ENCODE results near the gene SHC4.
"Not testable (repeated sequence)": the region's sequence is repeated elsewhere in the genome, so short reads cannot be mapped to it uniquely, and the experiment has no call there.

Gene SHC4

GRCh38 chr15:48796521-48796920 is 167.2 kb downstream of the SHC4 start:
- DNase-seq (ENCODE audit: low read depth) = no peak

GRCh38 chr15:48795901-48796300 is 167.8 kb downstream of the SHC4 start:
- no peak for DNase-seq (ENCODE audit: low read depth)

- DNase-seq (ENCODE audit: low read depth) = no peak
These were observed 169.0 kb downstream of the SHC4 start for GRCh38 chr15:48794697-48795134.

GRCh38 chr15:48792408-48792807 is 171.3 kb downstream of the SHC4 start:
- DNase-seq (ENCODE audit: low read depth) = no peak

- not testable (repeated sequence) for DNase-seq (ENCODE audit: low read depth)
These were observed 173.1 kb downstream of the SHC4 start for GRCh38 chr15:48790466-48791115.

GRCh38 chr15:48785712-48786111 is 178.0 kb downstream of the SHC4 start:
- no peak for DNase-seq (ENCODE audit: low read depth)

- DNase-seq (ENCODE audit: low read depth) = no peak
These were observed 178.5 kb downstream of the SHC4 start for GRCh38 chr15:48785195-48785594.

GRCh38 chr15:48784756-48785155 is 179.0 kb downstream of the SHC4 start:
- DNase-seq (ENCODE audit: low read depth) = no peak

- DNase-seq (ENCODE audit: low read depth) = no peak
These were observed 180.8 kb downstream of the SHC4 start for GRCh38 chr15:48782911-48783310.

- DNase-seq (ENCODE audit: low read depth) = no peak
These were observed 182.1 kb downstream of the SHC4 start for GRCh38 chr15:48781481-48782081.

- DNase-seq (ENCODE audit: low read depth) = no peak
These were observed 182.7 kb downstream of the SHC4 start for GRCh38 chr15:48781017-48781416.

GRCh38 chr15:48778331-48778730 is 185.4 kb downstream of the SHC4 start:
- no peak for DNase-seq (ENCODE audit: low read depth)

- DNase-seq (ENCODE audit: low read depth) = no peak
These were observed 185.9 kb downstream of the SHC4 start for GRCh38 chr15:48777645-48778330.

GRCh38 chr15:48775546-48775945 is 188.2 kb downstream of the SHC4 start:
- no peak for DNase-seq (ENCODE audit: low read depth)

- no peak for DNase-seq (ENCODE audit: low read depth)
These were observed 189.2 kb downstream of the SHC4 start for GRCh38 chr15:48774484-48774883.

Measured in GM04504 (cell line).